GM18873 (cell line): ENCODE measurements around the gene PLEKHG5.
"Not testable (repeated sequence)": the region's sequence is repeated elsewhere in the genome, so short reads cannot be mapped to it uniquely, and the experiment has no call there.

Experiments
- ATAC-seq: cut with Tn5 transposase; IDR thresholded peaks from one replicate; pipeline ENCODE4 v1.9.1; 2021; ENCODE audit warnings: mild to moderate bottlenecking, moderate library complexity, moderate number of reproducible peaks; ENCODE audit not compliant: unreplicated experiment, low FRiP score

Gene PLEKHG5

GRCh38 chr1:6466751-6467150, 24.7 kb downstream of the PLEKHG5 start:
- ATAC-seq: no peak

GRCh38 chr1:6466023-6466422, 25.4 kb downstream of the PLEKHG5 start, which contains the start of gene TNFRSF25:
TNFRSF25 (minus strand) TSS chr1:6466173; CDS start chr1:6466107, 66 bp downstream.
- ATAC-seq: no peak

GRCh38 chr1:6465461-6466005, 25.9 kb downstream of the PLEKHG5 start:
- ATAC-seq: no peak

- no peak for ATAC-seq
These were observed 26.6 kb downstream of the PLEKHG5 start for GRCh38 chr1:6464915-6465314.

GRCh38 chr1:6464514-6464836, 27.0 kb downstream of the PLEKHG5 start:
- ATAC-seq: no peak

- ATAC-seq: no peak
These were observed 28.4 kb downstream of the PLEKHG5 start for GRCh38 chr1:6463120-6463412.

- no peak for ATAC-seq
These were observed 28.9 kb downstream of the PLEKHG5 start for GRCh38 chr1:6462412-6463119.

GRCh38 chr1:6461538-6462411, 29.7 kb downstream of the PLEKHG5 start:
- no peak for ATAC-seq

- ATAC-seq: no peak
These were observed 30.4 kb downstream of the PLEKHG5 start for GRCh38 chr1:6461051-6461530.

GRCh38 chr1:6460301-6461050, 31.0 kb downstream of the PLEKHG5 start:
- no peak for ATAC-seq

- no peak for ATAC-seq
These were observed 31.6 kb downstream of the PLEKHG5 start for GRCh38 chr1:6459850-6460265.

- no peak for ATAC-seq
These were observed 34.5 kb downstream of the PLEKHG5 start for GRCh38 chr1:6456800-6457466.

GRCh38 chr1:6455752-6456520, 35.5 kb downstream of the PLEKHG5 start:
- not testable (repeated sequence) for ATAC-seq

GRCh38 chr1:6454856-6455751, 36.4 kb downstream of the PLEKHG5 start:
- ATAC-seq: no peak

GRCh38 chr1:6453895-6454855, 37.3 kb downstream of the PLEKHG5 start:
- ATAC-seq: not testable (repeated sequence)

GRCh38 chr1:6450943-6451373, 40.5 kb downstream of the PLEKHG5 start:
- no peak for ATAC-seq

GRCh38 chr1:6450486-6450885, 41.0 kb downstream of the PLEKHG5 start:
- ATAC-seq: not testable (repeated sequence)
